H9 (cell line): ENCODE measurements around the gene THSD4. TPM values are rescaled to one million over a fixed set of nuclear protein-coding genes. Genes with fewer than 3 reads are reported as not detected.

Experiments
- DNase-seq: peaks from one replicate; pipeline ENCODE4 v3.0.0-alpha.2; 2017
- H2AFZ ChIP-seq: one replicate; pipeline ENCODE4 v1.6.1; 2013; ENCODE audit warnings: mild to moderate bottlenecking, low read length, control low read depth, moderate library complexity
- H2AK5ac ChIP-seq: 2 replicates; pipeline ENCODE4 v1.6.1; 2013; ENCODE audit warnings: low read length, control low read depth, mixed read lengths; ENCODE audit not compliant: insufficient read length
- H2BK120ac ChIP-seq: one replicate; pipeline ENCODE4 v1.6.1; 2013; ENCODE audit warnings: low read depth, mild to moderate bottlenecking, low read length, control low read depth, inconsistent platforms; ENCODE audit not compliant: poor library complexity, severe bottlenecking
- H2BK12ac ChIP-seq: 2 replicates; pipeline ENCODE4 v1.6.1; 2013; ENCODE audit warnings: low read length, control low read depth, mixed read lengths, low read depth; ENCODE audit not compliant: insufficient read length
- H2BK15ac ChIP-seq: 2 replicates; pipeline ENCODE4 v1.6.1; 2013; ENCODE audit warnings: low read depth, low read length, control low read depth
- H2BK20ac ChIP-seq: one replicate; pipeline ENCODE4 v1.6.1; 2013; ENCODE audit warnings: low read depth, mild to moderate bottlenecking, low read length, control low read depth, inconsistent platforms; ENCODE audit not compliant: poor library complexity, severe bottlenecking
- H2BK5ac ChIP-seq: 2 replicates; pipeline ENCODE4 v1.6.1; 2013; ENCODE audit warnings: low read length, control low read depth, mixed read lengths; ENCODE audit not compliant: insufficient read length
- H3K14ac ChIP-seq: 2 replicates; pipeline ENCODE4 v1.6.1; 2013; ENCODE audit warnings: low read length, control low read depth; ENCODE audit not compliant: insufficient read depth
- H3K18ac ChIP-seq: 2 replicates; pipeline ENCODE4 v1.6.1; 2013; ENCODE audit warnings: low read depth, mild to moderate bottlenecking, mixed read lengths, low read length, control low read depth; ENCODE audit not compliant: insufficient read length
- H3K23ac ChIP-seq: 2 replicates; pipeline ENCODE4 v1.6.1; 2013; ENCODE audit warnings: low read length, control low read depth, mixed read lengths, low read depth; ENCODE audit not compliant: insufficient read length
- H3K23me2 ChIP-seq: 2 replicates; pipeline ENCODE4 v1.6.1; 2013; ENCODE audit warnings: low read depth, mild to moderate bottlenecking, mixed read lengths, low read length, control low read depth; ENCODE audit not compliant: insufficient read length, poor library complexity, severe bottlenecking
- H3K27ac ChIP-seq: 2 replicates; pipeline ENCODE4 v1.5.1; 2013; ENCODE audit warnings: low read length, control low read depth, mixed read lengths, low read depth; ENCODE audit not compliant: insufficient read length
- H3K27me3 ChIP-seq: 2 replicates; pipeline ENCODE4 v1.6.1; 2013; ENCODE audit warnings: low read length, control low read depth, inconsistent platforms; ENCODE audit not compliant: insufficient read depth
- H3K4ac ChIP-seq: 2 replicates; pipeline ENCODE4 v1.6.1; 2013; ENCODE audit warnings: low read depth, mild to moderate bottlenecking, control low read depth, inconsistent platforms, low read length, moderate library complexity
- H3K4me1 ChIP-seq: 2 replicates; pipeline ENCODE4 v1.6.1; 2013; ENCODE audit warnings: low read length, control low read depth, inconsistent platforms; ENCODE audit not compliant: insufficient read depth
- H3K4me2 ChIP-seq: 2 replicates; pipeline ENCODE4 v1.6.1; 2013; ENCODE audit warnings: low read length, control low read depth, mixed read lengths; ENCODE audit not compliant: insufficient read length, insufficient read depth
- H3K56ac ChIP-seq: 2 replicates; pipeline ENCODE4 v1.6.1; 2013; ENCODE audit warnings: low read depth, mild to moderate bottlenecking, mixed read lengths, low read length, control low read depth; ENCODE audit not compliant: insufficient read length
- H3K79me1 ChIP-seq: 2 replicates; pipeline ENCODE4 v1.6.1; 2013; ENCODE audit warnings: low read depth, mild to moderate bottlenecking, moderate library complexity, low read length, control low read depth, inconsistent platforms; ENCODE audit not compliant: insufficient read depth, poor library complexity, severe bottlenecking
- H3K79me2 ChIP-seq: 2 replicates; pipeline ENCODE4 v1.6.1; 2013; ENCODE audit warnings: low read length, control low read depth, inconsistent platforms; ENCODE audit not compliant: insufficient read depth
- H3K9ac ChIP-seq: 2 replicates; pipeline ENCODE4 v1.6.1; 2013; ENCODE audit warnings: low read length, control low read depth, mixed read lengths; ENCODE audit not compliant: insufficient read length; ENCODE audit errors: extremely low read depth
- H3K9me3 ChIP-seq: one replicate; pipeline ENCODE4 v1.6.1; 2013; ENCODE audit warnings: low read depth, low read length, inconsistent platforms; ENCODE audit not compliant: control insufficient read depth
- H3T11ph ChIP-seq: one replicate; pipeline ENCODE4 v1.6.1; 2013; ENCODE audit warnings: mild to moderate bottlenecking, low read length, control low read depth, inconsistent platforms
- H4K20me1 ChIP-seq: one replicate; pipeline ENCODE4 v1.6.1; 2013; ENCODE audit not compliant: control insufficient read depth, insufficient read length, insufficient read depth
- H4K5ac ChIP-seq: 2 replicates; pipeline ENCODE4 v1.6.1; 2013; ENCODE audit warnings: low read depth, mild to moderate bottlenecking, mixed read lengths, low read length, control low read depth; ENCODE audit not compliant: insufficient read length
- H4K8ac ChIP-seq: replicated peaks from 2 replicates; pipeline ENCODE4 v1.6.1; 2013; ENCODE audit warnings: low read length, control low read depth, mixed read lengths, low read depth; ENCODE audit not compliant: insufficient read length
- H4K91ac ChIP-seq: 2 replicates; pipeline ENCODE4 v1.6.1; 2013; ENCODE audit warnings: low read depth, mild to moderate bottlenecking, moderate library complexity, mixed read lengths, low read length, control low read depth; ENCODE audit not compliant: insufficient read length
- H3K27ac Mint-ChIP-seq, 3 experiments: 2 replicates in 2 of 3; 3 replicates in 1 of 3; pipeline ENCODE4 v1.8.0; 2020 to 2021; ENCODE audit warnings: mixed read lengths in 3 of 3, mild to moderate bottlenecking in 1 of 3, moderate library complexity in 1 of 3
- H3K27me3 Mint-ChIP-seq: 2 replicates; pipeline ENCODE4 v1.8.0; 2021; ENCODE audit warnings: low read depth, mild to moderate bottlenecking, moderate library complexity, mixed read lengths
- H3K36me3 Mint-ChIP-seq, 3 experiments: 2 replicates in 2 of 3; 3 replicates in 1 of 3; pipeline ENCODE4 v1.8.0; 2020 to 2021; ENCODE audit warnings: low read depth in 3 of 3, mixed read lengths in 3 of 3; ENCODE audit not compliant: insufficient read depth in 1 of 3
- H3K4me1 Mint-ChIP-seq, 2 experiments: 2 replicates each; pipeline ENCODE4 v1.8.0; 2020; ENCODE audit warnings: mixed read lengths in 2 of 2
- H3K4me3 Mint-ChIP-seq, 2 experiments: 2 replicates in 1 of 2; 3 replicates in 1 of 2; pipeline ENCODE4 v1.8.0; 2020 to 2021; ENCODE audit warnings: mild to moderate bottlenecking in 2 of 2, mixed read lengths in 2 of 2, moderate library complexity in 1 of 2
- H3K9me3 Mint-ChIP-seq, 2 experiments: 2 replicates in 1 of 2; 3 replicates in 1 of 2; pipeline ENCODE4 v1.8.0; 2020; ENCODE audit warnings: mild to moderate bottlenecking in 2 of 2, mixed read lengths in 2 of 2, moderate library complexity in 1 of 2
- WGBS: extraction: QIAGEN DNeasy Blood & Tissue Kit; methylation state at CpG from one replicate; pipeline ENCODE4 v1.1.7; 2013; ENCODE audit warnings: missing lambda C conversion rate, low lambda C conversion rate, mixed read lengths; ENCODE audit not compliant: insufficient read length; ENCODE audit errors: extremely low coverage; 5-methylcytosine and 5-hydroxymethylcytosine counted together
- total RNA-seq: library from RNA; stranded (reverse); gene quantifications from 2 replicates; pipeline ENCODE4 v1.2.1, GENCODE V29; 2021
- TF ChIP-seq, protein P1 (sequence below): fragments of 200-600 bp; sonication (generic); conservative IDR thresholded peaks from 3 replicates; pipeline ENCODE4 v1.8.0; 2021; ENCODE audit warnings: antibody characterized with exemption, mild to moderate bottlenecking

The THSD4 gene
- total RNA-seq, 1 experiment from 2014 or later = 5.5 TPM

DNA sequence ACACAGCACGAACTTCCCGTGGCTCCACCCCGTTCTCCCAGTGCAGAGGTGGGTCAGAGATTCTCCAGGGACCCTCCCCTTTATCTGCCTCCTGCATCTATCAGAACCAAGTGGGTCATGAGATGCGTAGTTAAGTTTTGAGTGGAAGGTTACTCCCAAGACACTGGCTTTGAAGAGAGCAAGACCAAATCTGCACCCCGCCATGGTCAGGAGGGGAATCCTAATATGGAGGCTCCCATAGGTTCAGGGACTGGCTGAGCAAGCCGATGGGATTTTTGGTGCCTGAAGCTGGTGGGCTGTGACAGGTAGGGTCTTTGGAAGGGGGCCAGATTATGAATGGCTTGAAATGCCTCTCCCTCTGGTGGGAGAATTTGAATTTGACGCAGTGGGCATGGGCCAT is 488.1 kb downstream of the THSD4 start:
- H2BK5ac ChIP-seq = no peak overlapping the region
- no peak overlapping the region for H3K18ac ChIP-seq
- H4K8ac ChIP-seq = no peak overlapping the region
- peaks cover 0 to 3% of the 10 kb centered on the region in 2 experiments; a peak in 1 of 5 replicates for H3K9me3 Mint-ChIP-seq
- TF ChIP-seq, protein P1, sequence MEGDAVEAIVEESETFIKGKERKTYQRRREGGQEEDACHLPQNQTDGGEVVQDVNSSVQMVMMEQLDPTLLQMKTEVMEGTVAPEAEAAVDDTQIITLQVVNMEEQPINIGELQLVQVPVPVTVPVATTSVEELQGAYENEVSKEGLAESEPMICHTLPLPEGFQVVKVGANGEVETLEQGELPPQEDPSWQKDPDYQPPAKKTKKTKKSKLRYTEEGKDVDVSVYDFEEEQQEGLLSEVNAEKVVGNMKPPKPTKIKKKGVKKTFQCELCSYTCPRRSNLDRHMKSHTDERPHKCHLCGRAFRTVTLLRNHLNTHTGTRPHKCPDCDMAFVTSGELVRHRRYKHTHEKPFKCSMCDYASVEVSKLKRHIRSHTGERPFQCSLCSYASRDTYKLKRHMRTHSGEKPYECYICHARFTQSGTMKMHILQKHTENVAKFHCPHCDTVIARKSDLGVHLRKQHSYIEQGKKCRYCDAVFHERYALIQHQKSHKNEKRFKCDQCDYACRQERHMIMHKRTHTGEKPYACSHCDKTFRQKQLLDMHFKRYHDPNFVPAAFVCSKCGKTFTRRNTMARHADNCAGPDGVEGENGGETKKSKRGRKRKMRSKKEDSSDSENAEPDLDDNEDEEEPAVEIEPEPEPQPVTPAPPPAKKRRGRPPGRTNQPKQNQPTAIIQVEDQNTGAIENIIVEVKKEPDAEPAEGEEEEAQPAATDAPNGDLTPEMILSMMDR = no peak
- H3K27me3 ChIP-seq = no peaks in the 10 kb centered on the region
- no peak overlapping the region for H2AFZ ChIP-seq
- H3K4me1 Mint-ChIP-seq = peaks cover 14 to 16% of the 10 kb centered on the region in 2 experiments
- H2BK20ac ChIP-seq = no peak overlapping the region
- no peaks in the 10 kb centered on the region; the same call in 1 of the 2 replicates for H3K4me1 ChIP-seq
- no peaks in the 10 kb centered on the region for H3K27me3 Mint-ChIP-seq
- no peaks in the 10 kb centered on the region for H3K79me2 ChIP-seq
- no peak overlapping the region for H2AK5ac ChIP-seq
- H3K79me1 ChIP-seq = no peaks in the 10 kb centered on the region
- no peak overlapping the region for H3K23ac ChIP-seq
- no peak overlapping the region for H3K9ac ChIP-seq
- no peak overlapping the region for H3K56ac ChIP-seq
- no peaks in the 10 kb centered on the region for H3K23me2 ChIP-seq
- H3K27ac ChIP-seq = no peak overlapping the region
- WGBS = no CpG with 5 or more reads among the region's 7 CpGs
- no peak for DNase-seq
- no peak overlapping the region for H2BK120ac ChIP-seq
- no peak overlapping the region for H3T11ph ChIP-seq
- no peak overlapping the region for H3K14ac ChIP-seq
- H3K9me3 ChIP-seq = no peaks in the 10 kb centered on the region
- H3K4me2 ChIP-seq = no peak overlapping the region
- no peak overlapping the region; a peak in 1 of 7 replicates for H3K27ac Mint-ChIP-seq
- H3K36me3 Mint-ChIP-seq = peaks cover 4 to 7% (median 6%) of the 10 kb centered on the region in 3 experiments; a peak in 6 of 7 replicates
- H4K20me1 ChIP-seq = no peaks in the 10 kb centered on the region
- H2BK12ac ChIP-seq = no peak overlapping the region
- no peak overlapping the region for H4K5ac ChIP-seq
- no peak overlapping the region for H3K4me3 Mint-ChIP-seq
- H3K4ac ChIP-seq = no peak overlapping the region
- H4K91ac ChIP-seq = no peak overlapping the region
- no peak overlapping the region for H2BK15ac ChIP-seq
